Immature natural killer cell (primary cell): ENCODE results near the gene PPP2R1A. TPM values are rescaled to one million over a fixed set of nuclear protein-coding genes. Genes with fewer than 3 reads are reported as not detected.

Experiments
- DNase-seq, 3 donors: peaks; one replicate each; pipeline ENCODE4 v3.0.0; 2022; ENCODE audit warnings: mixed read lengths in 1 of 3
- H3K27ac Mint-ChIP-seq, 6 donors: one replicate each; pipeline ENCODE4 v1.8.0; 2020; ENCODE audit warnings: mixed read lengths in 6 of 6, mild to moderate bottlenecking in 5 of 6, inconsistent platforms in 4 of 6, moderate library complexity in 3 of 6
- H3K27me3 Mint-ChIP-seq, 3 donors: one replicate each; pipeline ENCODE4 v1.8.0; 2020 to 2021; ENCODE audit warnings: low read depth in 3 of 3, mild to moderate bottlenecking in 3 of 3, mixed read lengths in 3 of 3, moderate library complexity in 3 of 3, inconsistent platforms in 1 of 3
- H3K36me3 Mint-ChIP-seq, 3 donors: one replicate each; pipeline ENCODE4 v1.8.0; 2020; ENCODE audit warnings: mixed read lengths in 3 of 3, inconsistent platforms in 2 of 3, mild to moderate bottlenecking in 2 of 3
- H3K4me1 Mint-ChIP-seq, 2 donors: one replicate each; pipeline ENCODE4 v1.8.0; 2020; ENCODE audit warnings: inconsistent platforms in 2 of 2, mild to moderate bottlenecking in 2 of 2, mixed read lengths in 2 of 2, moderate library complexity in 1 of 2
- H3K4me3 Mint-ChIP-seq, 5 donors: one replicate each; pipeline ENCODE4 v1.8.0; 2020; ENCODE audit warnings: mild to moderate bottlenecking in 5 of 5, mixed read lengths in 5 of 5, inconsistent platforms in 3 of 5, moderate library complexity in 3 of 5
- H3K9me3 Mint-ChIP-seq, 6 donors: one replicate each; pipeline ENCODE4 v1.8.0; 2020; ENCODE audit warnings: mild to moderate bottlenecking in 6 of 6, mixed read lengths in 6 of 6, inconsistent platforms in 4 of 6, moderate library complexity in 3 of 6
- polyA plus RNA-seq, 3 donors: library from polyadenylated mRNA; unstranded; fragments of 300-500 nt; fragmentation: Illumina TruSeq; gene quantifications; one replicate each; pipeline ENCODE4 v1.2.3, GENCODE V29; 2021

The PPP2R1A gene
- polyA plus RNA-seq, 3 donors from 2014 or later = 219 to 249 (median 243) TPM

DNA sequence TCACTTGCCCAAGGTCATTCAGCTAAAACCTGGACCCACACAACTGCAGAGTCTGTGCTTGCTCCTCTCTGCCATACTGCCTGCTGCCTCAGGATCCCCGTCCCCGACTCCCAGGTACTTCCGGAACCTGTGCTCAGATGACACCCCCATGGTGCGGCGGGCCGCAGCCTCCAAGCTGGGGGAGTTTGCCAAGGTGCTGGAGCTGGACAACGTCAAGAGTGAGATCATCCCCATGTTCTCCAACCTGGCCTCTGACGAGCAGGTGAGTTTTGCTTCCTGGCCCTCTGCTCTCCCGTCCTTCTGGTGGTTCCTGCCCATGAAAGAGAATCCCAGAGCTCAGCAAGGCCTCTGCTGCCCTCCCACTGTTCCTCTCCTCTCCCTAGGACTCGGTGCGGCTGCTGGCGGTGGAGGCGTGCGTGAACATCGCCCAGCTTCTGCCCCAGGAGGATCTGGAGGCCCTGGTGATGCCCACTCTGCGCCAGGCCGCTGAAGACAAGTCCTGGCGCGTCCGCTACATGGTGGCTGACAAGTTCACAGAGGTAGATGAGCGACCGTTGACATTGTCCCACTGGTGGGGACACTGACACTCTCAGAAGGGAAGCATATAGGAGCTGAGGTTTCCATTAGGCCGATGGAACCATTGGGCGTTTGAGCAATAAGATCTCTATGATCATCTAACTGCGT, 22.9 kb downstream of the PPP2R1A start:
- H3K36me3 Mint-ChIP-seq = peaks cover 24 to 49% (median 25%) of the 10 kb centered on the region in 3 donors
- no peak overlapping the region for H3K4me3 Mint-ChIP-seq
- H3K4me1 Mint-ChIP-seq = peaks cover 3 to 17% of the 10 kb centered on the region in 2 donors
- no peak for DNase-seq
- peak overlapping the region in 1 of 6 donors; percentile 53 for H3K27ac Mint-ChIP-seq
- H3K27me3 Mint-ChIP-seq = peaks cover 0 to 5% (median 2%) of the 10 kb centered on the region in 3 donors
- no peaks in the 10 kb centered on the region for H3K9me3 Mint-ChIP-seq

DNA sequence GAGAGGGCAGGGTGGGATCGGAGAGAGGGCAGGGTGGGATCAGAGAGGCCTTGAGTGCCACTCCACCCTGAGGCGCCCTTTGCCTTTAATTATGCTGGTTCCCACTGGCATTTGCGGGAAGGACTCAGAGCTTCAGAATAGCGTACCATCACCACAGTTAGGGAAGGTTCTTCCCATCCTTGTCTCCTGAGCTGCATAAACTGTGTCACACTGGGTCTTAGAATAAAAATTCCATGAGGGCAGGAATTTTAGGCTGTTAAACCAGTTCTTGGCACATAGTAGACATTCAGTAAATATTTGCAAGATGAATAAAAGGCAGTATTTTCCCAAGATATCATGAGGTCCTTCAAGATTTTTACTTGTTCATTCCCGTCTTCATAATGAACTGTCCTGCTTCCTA, 24.4 kb downstream of the PPP2R1A start:
- H3K4me1 Mint-ChIP-seq = peaks cover 0 to 8% of the 10 kb centered on the region in 2 donors
- H3K27ac Mint-ChIP-seq = no peak overlapping the region
- peaks cover 26 to 54% (median 31%) of the 10 kb centered on the region in 3 donors for H3K36me3 Mint-ChIP-seq

DNA sequence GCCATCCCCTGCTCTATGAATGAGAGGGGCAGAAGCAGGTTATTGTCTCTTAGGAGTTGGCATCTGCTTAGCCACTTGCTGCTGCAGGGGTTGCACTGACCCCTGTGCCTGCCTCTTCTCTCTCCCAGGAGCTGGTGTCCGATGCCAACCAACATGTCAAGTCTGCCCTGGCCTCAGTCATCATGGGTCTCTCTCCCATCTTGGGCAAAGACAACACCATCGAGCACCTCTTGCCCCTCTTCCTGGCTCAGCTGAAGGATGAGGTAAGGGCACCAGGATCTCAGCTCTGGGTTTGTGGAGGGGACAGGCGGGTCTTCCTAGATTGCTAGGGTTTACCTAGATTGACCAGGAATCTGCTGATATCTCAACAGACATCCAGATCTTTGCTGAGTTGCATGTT, 26.5 kb downstream of the PPP2R1A start:
- DNase-seq = no peak
- Mint-ChIP-seq H3K4me1 (no peaks in the 10 kb centered on the region), H3K27ac (peak overlapping the region in 2 of 6 donors; percentile 31 to 64), H3K36me3 (peaks cover 26 to 69% (median 46%) of the 10 kb centered on the region in 3 donors), H3K9me3 (no peaks in the 10 kb centered on the region), H3K27me3 (peaks cover 0 to 5% (median 2%) of the 10 kb centered on the region in 3 donors), H3K4me3 (no peak overlapping the region)

More for the DNA sequence above, 24.4 kb downstream of the PPP2R1A start:
- no peaks in the 10 kb centered on the region for H3K9me3 Mint-ChIP-seq
- DNase-seq = no peak
- H3K4me3 Mint-ChIP-seq = no peak overlapping the region
- peaks cover 0 to 5% (median 4%) of the 10 kb centered on the region in 3 donors for H3K27me3 Mint-ChIP-seq

DNA sequence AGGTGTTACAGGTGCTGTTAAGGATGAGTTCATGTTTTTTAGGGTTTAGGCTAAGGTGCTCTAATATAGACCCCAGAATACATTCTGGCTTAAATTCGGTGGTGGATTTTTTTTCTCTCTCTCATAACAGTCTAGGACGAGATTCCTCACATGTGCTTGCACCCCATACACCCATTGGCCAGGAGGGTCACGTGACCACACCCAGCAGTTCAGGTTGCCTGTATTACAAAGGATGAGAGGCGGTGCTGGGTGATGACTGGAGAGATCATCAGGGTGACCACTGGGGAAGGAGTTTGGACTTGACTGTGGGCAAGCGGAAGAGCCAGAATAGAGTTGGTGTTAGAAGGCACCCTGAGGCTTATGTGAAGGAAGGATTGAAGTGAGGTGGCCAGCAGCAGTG, 27.7 kb downstream of the PPP2R1A start:
- Mint-ChIP-seq H3K27ac (peak overlapping the region in 2 of 6 donors; percentile 21 to 31), H3K4me3 (no peak overlapping the region)

DNA sequence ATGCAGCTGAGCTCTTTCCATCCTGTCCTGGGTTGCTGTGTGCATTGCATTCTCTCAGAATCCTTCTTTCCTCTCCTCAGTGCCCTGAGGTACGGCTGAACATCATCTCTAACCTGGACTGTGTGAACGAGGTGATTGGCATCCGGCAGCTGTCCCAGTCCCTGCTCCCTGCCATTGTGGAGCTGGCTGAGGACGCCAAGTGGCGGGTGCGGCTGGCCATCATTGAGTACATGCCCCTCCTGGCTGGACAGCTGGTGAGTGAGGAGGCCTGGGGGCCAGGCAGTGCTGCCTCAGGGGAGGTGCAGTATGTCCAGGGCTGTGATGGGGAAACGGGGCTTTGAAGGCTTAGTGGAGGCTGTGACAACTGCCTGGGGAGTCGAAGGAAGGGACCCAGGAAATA, 29.8 kb downstream of the PPP2R1A start:
- no peaks in the 10 kb centered on the region for H3K9me3 Mint-ChIP-seq
- peaks cover 7 to 70% (median 50%) of the 10 kb centered on the region in 3 donors for H3K36me3 Mint-ChIP-seq
- peak overlapping the region in 3 of 6 donors; percentile 20 to 35 (median 29) for H3K27ac Mint-ChIP-seq
- H3K4me3 Mint-ChIP-seq = no peak overlapping the region
- no peaks in the 10 kb centered on the region for H3K4me1 Mint-ChIP-seq
- peaks cover 0 to 7% (median 3%) of the 10 kb centered on the region in 3 donors for H3K27me3 Mint-ChIP-seq
- DNase-seq = no peak

More for the DNA sequence above, 27.7 kb downstream of the PPP2R1A start:
- Mint-ChIP-seq H3K36me3 (peaks cover 21 to 65% (median 48%) of the 10 kb centered on the region in 3 donors), H3K4me1 (no peaks in the 10 kb centered on the region), H3K9me3 (no peaks in the 10 kb centered on the region), H3K27me3 (peaks cover 0 to 5% (median 2%) of the 10 kb centered on the region in 3 donors)
- no peak for DNase-seq

DNA sequence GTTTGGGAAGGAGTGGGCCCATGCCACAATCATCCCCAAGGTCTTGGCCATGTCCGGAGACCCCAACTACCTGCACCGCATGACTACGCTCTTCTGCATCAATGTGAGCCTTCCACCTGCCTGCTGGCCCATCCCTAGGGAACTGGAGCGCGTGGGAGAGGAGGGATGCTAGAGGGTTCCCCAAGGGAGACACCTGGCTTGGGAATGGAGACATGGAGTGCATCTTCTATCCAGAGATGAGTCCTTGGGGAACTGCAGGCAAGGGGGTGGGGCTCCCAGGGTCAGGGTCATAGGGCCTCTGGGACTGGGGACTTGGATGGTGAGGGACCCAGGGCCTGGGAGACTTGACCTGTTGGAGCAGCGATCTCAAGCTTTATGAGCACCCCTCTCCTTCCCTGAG, 31.2 kb downstream of the PPP2R1A start:
- peaks cover 7 to 76% (median 54%) of the 10 kb centered on the region in 3 donors for H3K36me3 Mint-ChIP-seq
- peaks cover 0 to 8% (median 3%) of the 10 kb centered on the region in 3 donors for H3K27me3 Mint-ChIP-seq
- DNase-seq = no peak
- no peak overlapping the region for H3K4me3 Mint-ChIP-seq
- peaks cover 0 to 4% of the 10 kb centered on the region in 2 donors for H3K4me1 Mint-ChIP-seq
- H3K27ac Mint-ChIP-seq = peak overlapping the region in 3 of 6 donors; percentile 46 to 76 (median 72)
- no peaks in the 10 kb centered on the region for H3K9me3 Mint-ChIP-seq

DNA sequence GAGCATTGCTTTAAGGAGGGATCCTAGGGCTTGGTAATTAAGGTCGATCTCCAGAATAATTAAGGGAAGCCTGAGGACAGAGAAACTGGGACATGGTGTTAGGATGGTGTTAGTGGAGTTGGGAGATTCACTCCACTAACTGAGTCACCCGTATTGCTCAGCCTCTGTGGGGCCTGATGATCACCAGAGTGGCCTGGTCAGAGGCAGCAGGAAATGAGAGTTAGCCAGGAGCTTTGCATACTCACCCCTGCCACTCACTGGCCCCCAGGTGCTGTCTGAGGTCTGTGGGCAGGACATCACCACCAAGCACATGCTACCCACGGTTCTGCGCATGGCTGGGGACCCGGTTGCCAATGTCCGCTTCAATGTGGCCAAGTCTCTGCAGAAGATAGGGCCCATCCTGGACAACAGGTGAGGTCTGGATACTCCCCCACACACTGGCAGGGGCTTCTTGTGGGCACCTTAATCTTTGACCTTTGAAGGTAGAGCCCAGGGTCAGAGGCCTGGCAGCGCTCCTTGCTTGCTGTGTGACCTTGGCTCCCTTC, 32.1 kb downstream of the PPP2R1A start:
- Mint-ChIP-seq H3K4me1 (peaks cover under 1 to 13% of the 10 kb centered on the region in 2 donors), H3K27ac (no peak overlapping the region), H3K4me3 (no peak overlapping the region), H3K9me3 (no peaks in the 10 kb centered on the region), H3K36me3 (peaks cover 12 to 81% (median 59%) of the 10 kb centered on the region in 3 donors), H3K27me3 (peaks cover 0 to 8% (median 4%) of the 10 kb centered on the region in 3 donors)
- no peak for DNase-seq

DNA sequence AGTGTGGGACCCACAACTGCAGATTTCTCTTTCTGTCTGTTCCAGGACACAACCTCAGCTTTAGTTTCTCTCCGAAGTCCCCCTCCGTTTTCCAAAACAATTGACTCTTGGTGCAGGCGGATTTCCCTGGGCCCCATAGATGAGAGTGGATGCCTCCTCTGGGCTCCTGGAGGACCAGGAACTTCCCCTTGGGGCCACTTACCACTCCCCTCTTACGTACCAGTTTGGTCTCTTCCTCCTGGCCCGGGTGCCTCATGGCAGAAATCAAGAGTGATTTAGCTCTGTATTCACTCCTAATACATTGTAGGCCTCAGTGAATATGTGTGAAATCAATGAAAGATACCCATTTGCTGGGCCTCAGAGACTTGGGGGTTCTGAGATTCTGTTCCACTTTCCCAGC, 34.4 kb downstream of the PPP2R1A start:
- Mint-ChIP-seq H3K27me3 (peaks cover 0 to 8% (median 5%) of the 10 kb centered on the region in 3 donors), H3K4me1 (peaks cover 10 to 30% of the 10 kb centered on the region in 2 donors), H3K36me3 (peaks cover 5 to 80% (median 53%) of the 10 kb centered on the region in 3 donors), H3K9me3 (no peaks in the 10 kb centered on the region), H3K27ac (peak overlapping the region in 3 of 6 donors; percentile 45 to 51 (median 50)), H3K4me3 (no peak overlapping the region)
- DNase-seq = no peak

DNA sequence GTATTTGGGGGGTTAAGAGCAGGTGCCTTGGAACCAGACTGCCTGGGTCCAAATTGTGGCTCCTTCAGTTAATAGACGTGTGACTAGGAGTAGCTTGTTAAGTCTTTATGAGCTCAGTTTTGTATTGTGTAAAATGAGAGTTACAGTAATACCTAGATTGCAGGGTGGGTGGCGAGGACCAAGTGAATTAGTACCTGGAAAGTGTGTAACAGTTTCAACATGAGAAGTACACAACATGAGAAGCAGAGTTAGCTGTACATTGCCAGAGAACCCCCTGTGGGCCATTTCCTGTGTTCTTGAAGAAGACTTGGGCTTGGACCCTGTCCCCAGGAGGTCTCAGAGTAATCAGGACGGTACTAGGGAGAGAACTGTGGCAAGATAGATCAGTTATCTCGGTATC, 36.8 kb downstream of the PPP2R1A start:
- Mint-ChIP-seq H3K4me3 (no peak overlapping the region), H3K36me3 (peaks cover 9 to 57% (median 33%) of the 10 kb centered on the region in 3 donors), H3K4me1 (peaks cover 10 to 30% of the 10 kb centered on the region in 2 donors), H3K27me3 (peaks cover 0 to 8% (median 5%) of the 10 kb centered on the region in 3 donors), H3K27ac (peak overlapping the region; percentile 43 to 81 (median 60)), H3K9me3 (no peaks in the 10 kb centered on the region)
- DNase-seq = no peak

DNA sequence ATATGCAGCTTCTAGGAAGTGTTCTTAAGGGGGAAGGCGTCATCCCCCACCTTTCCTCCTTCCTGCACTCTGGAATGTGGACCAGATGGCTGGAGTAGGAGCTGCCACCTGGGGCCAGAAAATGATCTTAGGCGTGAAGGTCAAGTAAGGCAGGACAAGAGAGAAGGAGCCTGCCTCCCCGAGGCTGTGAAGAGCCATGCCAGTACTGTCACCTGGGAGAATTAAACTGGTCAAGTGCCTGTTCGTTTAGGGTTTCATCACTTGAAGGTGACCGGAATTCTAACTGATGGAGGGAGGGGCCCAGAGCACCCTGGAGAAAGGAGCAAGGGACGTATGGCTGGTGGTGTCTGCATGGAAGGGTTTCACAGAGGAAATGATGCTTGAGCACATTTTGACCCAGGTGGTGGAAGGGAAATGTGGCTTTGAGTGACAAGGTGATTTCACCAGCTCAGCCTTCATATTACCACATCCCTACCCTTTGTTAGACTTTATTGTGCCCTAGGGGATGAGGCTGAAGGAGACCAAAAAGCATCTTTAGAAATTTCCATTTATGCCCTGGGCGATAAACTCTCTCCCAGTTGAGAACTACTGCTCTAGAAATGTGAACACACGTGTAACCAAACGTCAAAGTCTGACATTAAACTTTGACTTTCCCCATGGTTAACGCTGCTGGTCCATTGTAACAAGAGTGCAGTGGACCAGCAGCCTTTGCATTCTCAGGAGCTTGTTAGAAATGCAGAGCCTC, 37.5 kb downstream of the PPP2R1A start:
- Mint-ChIP-seq H3K9me3 (no peaks in the 10 kb centered on the region), H3K4me1 (peaks cover 10 to 30% of the 10 kb centered on the region in 2 donors), H3K4me3 (no peak overlapping the region), H3K27me3 (peaks cover 0 to 8% (median 5%) of the 10 kb centered on the region in 3 donors), H3K27ac (peak overlapping the region; percentile 4 to 81 (median 62)), H3K36me3 (peaks cover 9 to 54% (median 31%) of the 10 kb centered on the region in 3 donors)
- peak; percentile 7 to 16 (median 14) for DNase-seq

DNA sequence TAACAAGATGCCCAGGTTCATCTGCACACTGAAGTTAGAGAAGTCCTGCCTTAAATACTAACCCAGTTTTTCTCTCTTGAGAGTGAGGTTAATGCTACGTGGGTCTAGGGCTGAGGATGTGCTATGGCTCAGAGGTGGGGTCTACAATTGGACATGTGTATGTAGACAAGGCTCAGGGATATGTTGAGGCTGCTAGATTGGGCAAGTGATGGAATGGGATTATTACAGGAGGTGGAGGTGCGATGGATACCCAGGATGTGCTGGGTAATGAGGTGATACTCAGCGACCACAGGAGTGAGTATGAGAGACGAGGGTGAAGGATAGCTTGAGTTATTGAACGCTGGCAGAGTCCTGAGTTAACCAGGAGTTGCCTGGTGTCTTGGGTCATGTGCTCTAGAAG, 38.1 kb downstream of the PPP2R1A start:
- Mint-ChIP-seq H3K9me3 (no peaks in the 10 kb centered on the region), H3K4me3 (no peak overlapping the region), H3K4me1 (peaks cover 10 to 30% of the 10 kb centered on the region in 2 donors), H3K27me3 (peaks cover 0 to 8% (median 5%) of the 10 kb centered on the region in 3 donors), H3K27ac (peak overlapping the region; percentile 13 to 63 (median 50)), H3K36me3 (peaks cover 9 to 48% (median 28%) of the 10 kb centered on the region in 3 donors)
- no peak for DNase-seq

DNA sequence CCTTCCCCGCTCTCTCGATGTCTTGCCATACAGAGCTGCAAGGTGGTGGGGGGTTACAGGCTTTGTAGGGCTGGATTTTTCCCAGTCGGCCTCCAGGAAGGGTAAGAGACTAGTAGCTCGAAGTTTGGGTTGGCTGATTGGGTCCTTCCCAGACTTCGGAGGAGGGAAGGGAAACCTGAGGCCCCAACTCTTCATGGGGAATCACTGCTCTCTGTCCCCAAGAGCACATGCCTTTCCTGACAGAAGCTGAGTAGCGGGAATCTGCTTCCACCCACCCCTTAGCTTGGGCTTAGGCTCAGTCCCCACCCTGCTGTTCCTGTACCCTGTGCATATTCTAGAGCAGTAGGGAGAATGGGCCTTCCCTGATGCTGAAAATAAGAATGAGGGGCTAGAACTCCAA, 39.7 kb downstream of the PPP2R1A start:
- Mint-ChIP-seq H3K4me1 (peaks cover 10 to 30% of the 10 kb centered on the region in 2 donors), H3K27me3 (peaks cover 0 to 5% (median 2%) of the 10 kb centered on the region in 3 donors), H3K27ac (peak overlapping the region in 2 of 6 donors; percentile 32 to 40), H3K36me3 (peaks cover 9 to 33% (median 15%) of the 10 kb centered on the region in 3 donors), H3K9me3 (no peaks in the 10 kb centered on the region), H3K4me3 (no peak overlapping the region)
- no peak for DNase-seq

DNA sequence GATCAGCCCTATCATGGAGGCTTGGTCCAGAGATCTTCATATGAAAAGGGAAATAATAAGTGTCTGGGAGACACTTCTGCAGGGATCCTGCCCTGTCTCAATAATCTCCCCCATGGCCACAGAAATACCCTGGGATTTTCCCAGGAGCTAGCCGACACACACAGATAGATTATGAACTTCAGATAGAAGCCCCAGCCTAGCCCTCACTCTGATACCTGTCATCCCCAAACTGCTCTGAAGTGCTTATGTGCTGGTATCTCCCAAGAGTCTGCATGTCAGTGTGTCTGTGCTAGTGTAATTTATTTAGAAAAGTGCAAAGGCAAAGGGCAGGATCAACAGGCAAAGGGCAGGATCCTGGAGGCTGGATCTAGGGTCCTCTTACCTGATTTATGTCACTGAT, 40.8 kb downstream of the PPP2R1A start:
- H3K9me3 Mint-ChIP-seq = no peaks in the 10 kb centered on the region
- peak overlapping the region; percentile 22 to 68 (median 42) for H3K27ac Mint-ChIP-seq
- DNase-seq = no peak
- peaks cover 10 to 26% of the 10 kb centered on the region in 2 donors for H3K4me1 Mint-ChIP-seq
- H3K36me3 Mint-ChIP-seq = peaks cover 9 to 25% (median 12%) of the 10 kb centered on the region in 3 donors
- peaks cover 0 to 5% (median 0%) of the 10 kb centered on the region in 3 donors for H3K27me3 Mint-ChIP-seq
- H3K4me3 Mint-ChIP-seq = no peak overlapping the region
